T-helper 1 cell (primary cell): ENCODE data around the gene CDC42EP1.
"Not testable (repeated sequence)": the region's sequence is repeated elsewhere in the genome, so short reads cannot be mapped to it uniquely, and the experiment has no call there.

Experiments used
- DNase-seq, 5 donors: peaks; one replicate each; pipeline ENCODE4 v3.0.0-alpha.2; 2012 to 2020

The CDC42EP1 gene

DNA sequence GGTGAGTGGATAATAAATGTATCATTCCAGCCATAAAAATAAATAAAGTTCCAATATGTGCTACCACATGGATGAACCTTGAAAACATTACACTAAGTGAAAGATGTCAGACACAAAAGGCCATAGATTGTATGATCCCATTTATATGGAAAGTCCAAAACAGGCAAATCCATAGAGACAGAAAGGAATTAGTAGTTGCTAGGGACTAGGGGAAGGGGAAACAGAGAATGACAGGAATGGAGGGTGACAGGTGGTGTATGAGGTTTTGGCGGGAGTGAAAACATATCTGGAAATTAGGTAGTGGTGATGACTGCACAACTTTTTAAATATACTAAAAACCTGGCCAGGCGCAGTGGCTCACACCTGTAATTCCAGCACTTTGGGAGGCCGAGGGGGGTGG is 25.8 kb upstream of the CDC42EP1 start:
- no peak for DNase-seq

- DNase-seq = no peak
Measured at GRCh38 chr22:37535159-37535558, 25.1 kb upstream of the CDC42EP1 start.

GRCh38 chr22:37538590-37539357 is 21.5 kb upstream of the CDC42EP1 start:
- DNase-seq = peak; percentile 77 to 92 (median 82)

DNA sequence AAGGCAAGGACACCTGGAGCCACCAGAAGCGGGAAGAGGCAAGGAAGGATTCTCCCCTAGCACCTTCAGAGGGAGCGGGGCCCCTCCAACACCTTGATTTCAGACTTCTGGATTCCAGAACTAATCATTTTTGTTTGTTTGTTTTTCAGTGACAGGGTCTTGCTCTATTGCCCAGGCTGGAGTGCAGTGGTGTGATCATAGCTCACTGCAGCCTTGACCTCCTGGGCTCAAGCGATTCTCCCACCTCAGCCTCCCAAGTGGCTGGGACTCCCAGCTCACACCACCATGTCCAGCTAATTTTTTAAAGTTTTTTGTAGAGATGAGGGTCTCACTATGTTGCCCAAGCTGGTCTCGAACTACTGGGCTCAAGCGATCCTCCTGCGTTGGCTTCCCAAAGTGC is 20.5 kb upstream of the CDC42EP1 start:
- not testable (repeated sequence) for DNase-seq

- DNase-seq = not testable (repeated sequence)
Measured at GRCh38 chr22:37542416-37542815, 17.9 kb upstream of the CDC42EP1 start.

GRCh38 chr22:37542959-37543358 is 17.3 kb upstream of the CDC42EP1 start:
- DNase-seq = no peak

DNA sequence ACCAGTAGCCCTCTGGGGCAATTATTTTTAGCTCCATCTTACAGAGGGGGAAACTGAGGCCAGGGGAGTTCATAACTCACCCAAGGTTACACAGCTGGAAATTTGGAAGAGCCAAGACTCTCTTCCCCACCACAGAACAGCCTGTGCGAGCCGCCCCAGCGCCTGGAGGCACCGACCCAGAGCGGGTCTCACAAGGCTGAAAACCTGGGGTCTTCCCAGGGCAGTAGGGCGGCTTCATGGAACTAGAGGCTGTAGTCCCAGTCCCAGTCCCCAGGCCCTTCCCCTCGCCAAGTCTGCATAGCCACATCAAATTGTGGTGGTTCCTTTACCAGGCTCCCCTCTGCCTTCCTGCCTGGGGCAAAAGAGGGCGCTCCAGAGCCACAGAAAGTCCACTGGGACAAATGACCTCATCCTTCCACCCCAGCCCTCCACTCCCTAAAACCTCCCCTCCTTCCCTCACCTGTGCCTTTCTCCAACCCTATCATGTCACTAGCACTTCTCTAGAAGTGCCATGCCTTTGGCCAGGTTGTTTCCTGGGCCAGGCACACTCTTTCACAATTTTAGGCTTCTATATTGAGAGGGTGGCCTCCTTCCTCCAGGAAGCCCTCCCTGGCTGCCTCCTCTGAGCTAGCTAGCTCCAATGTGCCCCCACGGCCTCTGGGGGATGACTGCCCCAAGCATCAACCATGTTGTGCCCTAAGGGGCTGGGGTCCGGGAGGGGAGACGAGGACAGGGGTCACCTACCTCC is 15.2 kb upstream of the CDC42EP1 start:
- DNase-seq = peak in 2 of 5 donors; percentile 32 to 65

DNA sequence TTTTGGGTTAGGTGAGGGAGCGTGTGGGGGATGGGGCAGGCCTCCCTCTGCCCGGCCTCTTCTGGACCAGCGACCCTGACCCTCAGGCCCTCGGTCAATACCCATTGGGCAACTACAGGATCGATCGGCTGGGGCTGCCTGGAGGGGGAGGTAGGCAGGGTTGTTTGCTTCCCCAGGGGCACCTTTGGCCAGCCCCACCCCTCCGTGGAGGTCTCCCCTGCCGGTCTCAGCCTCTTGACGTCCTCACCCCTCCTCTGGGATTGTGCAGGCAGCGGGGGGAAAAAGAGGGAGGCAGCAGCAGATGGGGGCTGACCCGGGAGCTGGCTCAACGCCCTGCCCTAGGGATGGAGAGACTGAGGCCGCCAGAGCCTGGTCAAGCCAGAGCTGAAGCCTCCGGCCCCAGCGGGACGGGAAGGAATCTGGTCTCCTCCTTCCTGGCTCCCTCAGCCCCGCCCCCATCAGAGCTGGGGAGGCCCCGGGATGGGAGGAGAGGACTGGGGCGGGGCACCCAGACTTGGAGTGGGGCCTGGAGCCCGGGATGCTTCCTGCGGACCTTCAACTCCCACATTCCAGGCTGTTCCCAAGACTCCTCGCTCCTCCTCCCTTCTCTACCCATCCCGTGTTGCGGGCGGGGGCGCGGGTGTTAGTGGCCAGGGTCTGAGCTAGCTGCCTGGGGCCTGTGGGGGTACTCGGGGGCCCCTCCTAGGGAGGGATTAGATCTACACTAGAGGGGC is 14.4 kb upstream of the CDC42EP1 start:
- DNase-seq = no peak

GRCh38 chr22:37546437-37547250 is 13.6 kb upstream of the CDC42EP1 start:
- DNase-seq = no peak

DNA sequence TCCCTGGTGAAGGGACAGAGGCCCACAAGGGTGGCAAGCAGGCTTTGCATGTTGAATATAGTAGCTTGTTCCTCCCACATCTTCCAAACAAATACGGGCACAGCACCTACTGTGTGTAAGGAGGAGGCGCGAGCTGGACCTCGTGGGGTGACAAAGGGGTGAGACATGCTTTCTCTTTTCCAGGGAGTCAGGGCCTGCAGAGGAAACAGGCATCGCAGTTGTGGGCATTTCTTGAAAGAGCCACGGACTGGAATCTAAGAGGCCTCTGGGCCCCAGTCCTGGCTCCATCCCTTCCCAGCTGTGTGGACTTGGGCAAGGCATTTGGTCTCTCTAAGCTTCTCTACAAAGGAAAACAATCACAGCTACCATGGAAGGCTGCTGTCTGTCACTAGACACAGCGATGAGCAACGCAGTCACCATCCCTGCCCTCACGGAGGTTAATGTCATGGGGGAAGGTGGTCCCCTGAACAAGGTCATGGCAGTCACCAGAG is 13.0 kb upstream of the CDC42EP1 start:
- no peak for DNase-seq

- DNase-seq = no peak
Measured at GRCh38 chr22:37549704-37550059, 10.6 kb upstream of the CDC42EP1 start.

GRCh38 chr22:37550921-37551320 is 9.4 kb upstream of the CDC42EP1 start:
- not testable (repeated sequence) for DNase-seq

DNA sequence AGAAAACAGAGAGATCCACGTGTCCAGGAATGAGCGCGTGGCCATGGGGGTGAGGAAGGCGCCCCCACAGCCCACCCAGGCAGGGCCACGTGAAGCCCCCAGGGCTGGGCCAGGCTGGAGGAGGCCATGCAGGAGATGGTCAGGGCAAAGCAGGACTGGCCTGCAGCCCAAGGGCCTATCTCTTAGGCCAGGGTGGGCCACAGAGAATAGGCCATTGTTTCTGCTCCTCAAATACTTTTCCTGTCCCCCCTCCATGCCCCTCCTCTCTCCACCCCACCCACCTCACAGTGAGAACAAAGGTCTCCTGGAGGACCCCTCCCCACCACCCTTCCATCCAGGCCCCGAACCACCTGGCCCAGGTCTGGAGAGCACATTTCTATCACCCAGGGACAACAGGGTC is 8.3 kb upstream of the CDC42EP1 start:
- no peak for DNase-seq

- DNase-seq = no peak
Measured at GRCh38 chr22:37552524-37553163, 7.6 kb upstream of the CDC42EP1 start.

- no peak for DNase-seq
Measured at GRCh38 chr22:37553725-37554124, 6.6 kb upstream of the CDC42EP1 start.

DNA sequence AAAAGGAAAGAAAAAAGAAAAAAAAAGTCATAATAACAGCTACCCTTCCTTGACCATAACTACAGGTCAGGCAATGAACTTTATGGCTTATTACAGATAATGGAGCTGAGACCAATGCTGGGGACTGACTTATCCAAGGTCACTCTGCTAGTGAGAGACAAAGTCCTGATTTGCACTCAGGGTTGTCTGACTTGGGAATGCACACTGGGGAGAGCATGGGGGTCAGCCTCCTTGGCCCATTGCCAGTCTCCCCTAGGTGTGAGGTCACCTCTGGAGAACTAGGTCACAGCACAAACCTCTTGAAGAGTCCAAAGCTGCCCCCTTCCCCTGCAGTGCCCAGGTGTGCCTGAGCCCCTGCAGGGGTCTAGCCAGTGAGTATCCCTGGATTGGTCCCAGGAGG is 5.3 kb upstream of the CDC42EP1 start:
- DNase-seq = no peak

DNA sequence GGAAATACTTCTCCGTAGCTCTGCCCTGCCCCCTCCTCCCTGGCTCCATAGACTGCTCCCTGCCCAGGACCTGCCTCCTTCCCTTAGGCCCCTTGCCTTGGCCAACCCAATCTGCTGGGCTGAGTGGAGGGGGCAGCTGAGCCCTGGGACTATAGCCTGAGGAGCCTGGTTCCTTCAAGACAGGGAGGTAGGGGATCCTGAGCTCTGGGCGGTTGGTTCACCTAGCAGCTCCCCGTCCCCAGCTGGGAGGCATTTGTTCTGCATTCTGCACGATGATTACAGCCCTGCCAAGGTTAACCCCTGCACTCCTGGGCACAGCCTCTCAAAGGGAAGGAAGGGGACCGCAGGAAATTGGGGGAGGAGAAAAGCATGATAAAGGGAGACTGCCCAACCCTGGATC is 3.6 kb upstream of the CDC42EP1 start:
- no peak for DNase-seq

GRCh38 chr22:37557321-37558001 is 2.8 kb upstream of the CDC42EP1 start:
- no peak for DNase-seq

DNA sequence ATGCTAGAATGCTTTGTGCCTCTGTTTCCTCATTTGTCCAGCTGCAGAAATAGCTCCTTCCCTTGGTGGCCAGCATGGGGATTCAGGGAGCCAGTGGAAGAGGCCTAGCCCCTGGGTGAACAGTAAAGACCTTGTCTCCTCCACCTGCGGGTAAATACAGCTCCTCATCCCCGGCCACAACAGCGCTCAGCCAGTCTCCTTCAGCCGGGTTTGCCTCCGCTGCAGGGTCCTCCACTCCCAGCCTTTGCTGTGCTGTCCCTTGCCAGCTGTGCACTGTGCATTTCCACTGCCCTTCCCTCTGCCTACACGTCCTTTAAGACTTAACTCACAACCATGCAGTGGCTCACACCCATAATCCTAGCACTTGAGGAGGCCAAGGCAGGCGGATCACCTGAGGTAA is 1.5 kb upstream of the CDC42EP1 start:
- no peak for DNase-seq

GRCh38 chr22:37559521-37559900 is 769 bp upstream of the CDC42EP1 start:
- no peak for DNase-seq

- no peak for DNase-seq
Measured at GRCh38 chr22:37560608-37561211, 430 bp downstream of the CDC42EP1 start.
